WTC11 (cell line): ENCODE data around the gene TES.

ENCODE experiments used
- AFF4 ChIP-seq: sonication (generic); formaldehyde crosslinking; IDR thresholded peaks from 2 replicates; pipeline ENCODE4 v1.8.1; 2023; ENCODE audit warnings: mild to moderate bottlenecking, missing genetic modification reagents, borderline replicate concordance
- E2F4 ChIP-seq: sonication (generic); formaldehyde crosslinking; IDR thresholded peaks from 2 replicates; pipeline ENCODE4 v1.8.1; 2022; ENCODE audit warnings: low read depth, mild to moderate bottlenecking, moderate library complexity, missing genetic modification reagents, borderline replicate concordance
- MXD4 ChIP-seq: fragments of 250-450 bp; sonication (Bioruptor Pico); IDR thresholded peaks from 2 replicates; pipeline ENCODE4 v1.8.0; 2021; ENCODE audit warnings: mild to moderate bottlenecking, moderate library complexity, borderline replicate concordance
- NFYB ChIP-seq: sonication (generic); formaldehyde crosslinking; conservative IDR thresholded peaks from 2 replicates; pipeline ENCODE4 v1.8.0; 2022; ENCODE audit warnings: low read depth, missing genetic modification reagents
- PREB ChIP-seq: sonication (generic); formaldehyde crosslinking; IDR thresholded peaks from 2 replicates; pipeline ENCODE4 v1.8.1; 2022; ENCODE audit warnings: mild to moderate bottlenecking, missing genetic modification reagents, moderate library complexity, borderline replicate concordance
- TF ChIP-seq, protein P1 (sequence below): fragments of 200-600 bp; IDR thresholded peaks from 2 replicates; pipeline ENCODE4 v1.8.0; 2022; ENCODE audit warnings: antibody characterized with exemption
- TF ChIP-seq, protein P2 (sequence below): sonication (generic); formaldehyde crosslinking; IDR thresholded peaks from 2 replicates; pipeline ENCODE4 v1.8.0; 2022; ENCODE audit warnings: mild to moderate bottlenecking, missing genetic modification reagents
- TF ChIP-seq, protein P3 (sequence below): sonication (generic); formaldehyde crosslinking; IDR thresholded peaks from 2 replicates; pipeline ENCODE4 v1.8.1; 2023; ENCODE audit warnings: mild to moderate bottlenecking, missing genetic modification reagents, moderate library complexity

DNA sequence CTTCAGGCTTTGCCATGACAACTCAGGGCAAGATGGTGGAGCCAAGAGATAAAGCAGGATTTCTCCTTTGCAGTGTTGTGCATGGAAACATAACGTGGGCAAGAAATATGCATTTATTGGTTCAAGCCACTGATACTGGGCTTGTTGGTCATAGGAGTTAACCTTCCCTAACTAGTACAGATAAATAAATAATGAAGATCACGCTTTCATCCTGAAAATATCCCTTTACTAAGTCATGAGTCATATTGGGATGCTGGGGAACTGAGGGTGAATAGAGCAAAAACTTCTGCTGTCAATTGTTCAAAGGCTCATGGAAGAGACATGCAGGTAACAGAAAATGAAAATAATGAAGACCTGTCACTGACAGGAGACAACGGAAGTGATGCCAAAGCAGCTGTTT lies 55.5 kb downstream of the TES start:
- TF ChIP-seq PREB (CRISPR knock-in tag): no peak
- TF ChIP-seq, protein P1, sequence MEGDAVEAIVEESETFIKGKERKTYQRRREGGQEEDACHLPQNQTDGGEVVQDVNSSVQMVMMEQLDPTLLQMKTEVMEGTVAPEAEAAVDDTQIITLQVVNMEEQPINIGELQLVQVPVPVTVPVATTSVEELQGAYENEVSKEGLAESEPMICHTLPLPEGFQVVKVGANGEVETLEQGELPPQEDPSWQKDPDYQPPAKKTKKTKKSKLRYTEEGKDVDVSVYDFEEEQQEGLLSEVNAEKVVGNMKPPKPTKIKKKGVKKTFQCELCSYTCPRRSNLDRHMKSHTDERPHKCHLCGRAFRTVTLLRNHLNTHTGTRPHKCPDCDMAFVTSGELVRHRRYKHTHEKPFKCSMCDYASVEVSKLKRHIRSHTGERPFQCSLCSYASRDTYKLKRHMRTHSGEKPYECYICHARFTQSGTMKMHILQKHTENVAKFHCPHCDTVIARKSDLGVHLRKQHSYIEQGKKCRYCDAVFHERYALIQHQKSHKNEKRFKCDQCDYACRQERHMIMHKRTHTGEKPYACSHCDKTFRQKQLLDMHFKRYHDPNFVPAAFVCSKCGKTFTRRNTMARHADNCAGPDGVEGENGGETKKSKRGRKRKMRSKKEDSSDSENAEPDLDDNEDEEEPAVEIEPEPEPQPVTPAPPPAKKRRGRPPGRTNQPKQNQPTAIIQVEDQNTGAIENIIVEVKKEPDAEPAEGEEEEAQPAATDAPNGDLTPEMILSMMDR: no peak
- TF ChIP-seq, protein P2, sequence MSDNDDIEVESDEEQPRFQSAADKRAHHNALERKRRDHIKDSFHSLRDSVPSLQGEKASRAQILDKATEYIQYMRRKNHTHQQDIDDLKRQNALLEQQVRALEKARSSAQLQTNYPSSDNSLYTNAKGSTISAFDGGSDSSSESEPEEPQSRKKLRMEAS: no peak
- TF ChIP-seq MXD4 (CRISPR knock-in tag): no peak
- no peak for TF ChIP-seq NFYB (CRISPR knock-in tag)
- TF ChIP-seq, protein P3, sequence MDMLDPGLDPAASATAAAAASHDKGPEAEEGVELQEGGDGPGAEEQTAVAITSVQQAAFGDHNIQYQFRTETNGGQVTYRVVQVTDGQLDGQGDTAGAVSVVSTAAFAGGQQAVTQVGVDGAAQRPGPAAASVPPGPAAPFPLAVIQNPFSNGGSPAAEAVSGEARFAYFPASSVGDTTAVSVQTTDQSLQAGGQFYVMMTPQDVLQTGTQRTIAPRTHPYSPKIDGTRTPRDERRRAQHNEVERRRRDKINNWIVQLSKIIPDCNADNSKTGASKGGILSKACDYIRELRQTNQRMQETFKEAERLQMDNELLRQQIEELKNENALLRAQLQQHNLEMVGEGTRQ (CRISPR knock-in tag): no peak
- no peak for TF ChIP-seq AFF4
- TF ChIP-seq E2F4: no peak
